HG02943 (cell line): ENCODE measurements around the gene GRK4.
A peak's percentile ranks its signal among the peaks of the same experiment; 100 is the strongest.
"Not testable (repeated sequence)": the region's sequence is repeated elsewhere in the genome, so short reads cannot be mapped to it uniquely, and the experiment has no call there.

ENCODE experiments used
- ATAC-seq: cut with Tn5 transposase; IDR thresholded peaks from one replicate; pipeline ENCODE4 v1.9.1; 2021; ENCODE audit warnings: mild to moderate bottlenecking, low read depth, moderate library complexity; ENCODE audit not compliant: unreplicated experiment

GRK4 gene

DNA sequence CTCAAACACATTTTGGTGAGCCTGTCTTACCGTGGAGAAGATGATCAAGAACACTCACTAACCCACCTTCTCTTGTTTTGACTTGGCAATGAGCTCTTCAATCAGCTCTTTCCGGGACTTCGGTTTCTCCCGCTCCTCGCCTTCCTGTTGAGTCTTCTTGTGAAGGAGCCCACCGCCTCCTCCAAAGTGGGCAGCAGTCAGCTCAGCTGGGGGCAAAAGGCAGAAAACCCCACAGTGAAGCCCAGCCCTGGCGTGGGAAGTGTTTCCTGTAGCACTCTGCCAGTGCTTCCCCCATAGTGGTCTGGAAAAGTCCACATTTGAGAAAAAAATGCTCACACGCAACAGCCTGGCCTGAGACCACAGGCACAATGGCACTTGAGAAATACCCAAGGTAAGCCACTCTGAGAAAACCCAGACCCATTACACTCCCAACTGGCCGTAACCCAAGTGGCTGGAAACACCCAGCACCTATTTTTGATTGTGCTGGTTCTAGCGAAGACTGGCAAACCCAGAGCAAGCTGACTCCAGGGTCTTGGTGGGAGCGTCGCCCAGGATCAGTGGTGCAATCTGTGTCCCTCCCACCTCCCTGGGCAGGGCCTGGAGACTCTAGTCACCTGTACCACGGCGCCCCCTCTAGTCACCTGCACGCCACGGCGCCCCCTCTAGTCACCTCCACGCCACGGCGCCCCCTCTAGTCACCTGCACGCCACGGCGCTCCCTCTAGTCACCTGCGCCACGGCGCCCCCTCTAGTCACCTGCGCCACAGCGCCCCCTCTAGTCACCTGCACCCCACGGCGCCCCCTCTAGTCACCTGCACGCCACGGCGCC lies 8.8 kb upstream of the GRK4 start:
- no peak for ATAC-seq

DNA sequence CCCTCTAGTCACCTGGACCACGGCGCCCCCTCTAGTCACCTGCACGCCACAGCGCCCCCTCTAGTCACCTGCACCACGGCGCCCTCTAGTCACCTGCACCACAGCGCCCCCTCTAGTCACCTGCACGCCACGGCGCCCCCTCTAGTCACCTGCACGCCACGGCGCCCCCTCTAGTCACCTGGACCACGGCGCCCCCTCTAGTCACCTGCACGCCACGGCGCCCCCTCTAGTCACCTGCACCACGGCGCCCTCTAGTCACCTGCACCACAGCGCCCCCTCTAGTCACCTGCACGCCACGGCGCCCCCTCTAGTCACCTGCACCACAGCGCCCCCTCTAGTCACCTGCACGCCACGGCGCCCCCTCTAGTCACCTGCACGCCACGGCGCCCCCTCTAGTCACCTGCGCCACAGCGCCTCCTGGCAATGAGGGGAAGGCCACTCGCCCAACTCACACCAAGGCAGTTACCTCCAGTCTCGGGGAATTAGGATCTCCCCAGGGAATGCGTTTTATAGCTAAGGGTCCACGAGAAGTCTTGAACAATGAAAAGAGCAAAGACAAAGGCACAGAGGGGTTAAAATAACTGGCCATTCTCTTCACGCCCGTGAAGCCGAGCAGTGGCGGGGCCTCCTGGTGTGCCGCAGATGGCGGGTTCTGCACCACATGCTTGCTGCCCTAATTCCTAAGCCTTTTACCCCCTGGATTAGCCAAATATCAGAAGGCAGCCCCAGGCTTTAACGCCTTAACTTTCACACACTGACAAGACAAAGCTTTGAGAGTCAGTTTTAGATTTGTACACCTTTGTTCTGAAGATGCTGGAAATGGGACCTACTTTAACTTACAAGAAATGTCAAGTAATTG lies 8.0 kb upstream of the GRK4 start:
- not testable (repeated sequence) for ATAC-seq

DNA sequence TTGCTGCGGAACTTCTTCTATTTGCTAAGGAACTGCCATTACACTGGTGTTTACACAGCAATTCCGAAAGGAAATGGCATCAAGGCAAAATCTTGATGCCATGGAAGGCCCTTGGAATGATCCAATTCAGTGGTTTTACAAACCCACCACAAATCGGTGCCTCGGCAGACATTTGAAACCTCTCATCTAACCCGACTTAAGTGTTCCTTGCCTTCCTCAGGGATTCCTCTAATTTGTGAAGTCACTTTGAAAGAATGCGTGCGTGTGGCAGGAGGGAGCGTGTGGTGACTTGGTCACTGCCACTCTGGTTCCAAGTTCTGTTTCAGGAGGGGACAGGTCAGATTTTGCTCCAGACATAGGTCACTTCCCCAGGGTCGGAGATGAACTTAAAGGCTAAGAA lies 4.9 kb upstream of the GRK4 start:
- no peak for ATAC-seq

DNA sequence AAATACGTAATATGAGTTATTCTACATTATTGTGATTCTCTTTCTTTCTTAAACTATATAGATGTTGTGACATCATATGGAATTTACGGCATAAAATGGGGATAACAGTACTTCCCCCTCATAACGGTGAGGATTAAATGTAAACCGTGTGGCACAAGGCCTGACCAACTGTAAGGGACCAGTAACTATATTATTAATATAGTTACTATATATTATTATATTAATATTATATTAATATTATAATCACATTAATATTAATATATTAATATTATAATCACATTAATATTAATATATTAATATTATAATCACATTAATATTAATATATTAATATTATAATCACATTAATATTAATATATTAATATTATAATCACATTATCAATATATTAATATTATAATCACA lies 2.9 kb upstream of the GRK4 start:
- not testable (repeated sequence) for ATAC-seq

DNA sequence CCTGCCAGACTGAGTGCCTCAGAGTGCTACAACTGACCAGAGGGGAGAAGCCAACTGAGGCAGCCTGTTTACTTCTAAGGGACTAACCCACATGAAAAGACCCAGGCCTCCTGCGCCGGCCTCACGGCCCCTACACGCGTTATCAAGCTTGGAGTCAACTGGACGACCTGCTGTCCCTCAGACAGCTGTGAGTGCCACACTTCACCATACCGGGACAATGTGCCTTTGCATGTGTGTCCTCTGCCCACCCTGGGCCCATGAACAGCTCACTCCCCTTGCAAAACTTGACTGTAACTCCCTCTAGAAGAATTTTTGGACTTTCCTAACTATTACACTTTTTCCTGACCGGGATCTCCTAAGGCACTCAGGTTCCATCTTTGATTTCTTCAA lies 2.0 kb upstream of the GRK4 start:
- no peak for ATAC-seq

DNA sequence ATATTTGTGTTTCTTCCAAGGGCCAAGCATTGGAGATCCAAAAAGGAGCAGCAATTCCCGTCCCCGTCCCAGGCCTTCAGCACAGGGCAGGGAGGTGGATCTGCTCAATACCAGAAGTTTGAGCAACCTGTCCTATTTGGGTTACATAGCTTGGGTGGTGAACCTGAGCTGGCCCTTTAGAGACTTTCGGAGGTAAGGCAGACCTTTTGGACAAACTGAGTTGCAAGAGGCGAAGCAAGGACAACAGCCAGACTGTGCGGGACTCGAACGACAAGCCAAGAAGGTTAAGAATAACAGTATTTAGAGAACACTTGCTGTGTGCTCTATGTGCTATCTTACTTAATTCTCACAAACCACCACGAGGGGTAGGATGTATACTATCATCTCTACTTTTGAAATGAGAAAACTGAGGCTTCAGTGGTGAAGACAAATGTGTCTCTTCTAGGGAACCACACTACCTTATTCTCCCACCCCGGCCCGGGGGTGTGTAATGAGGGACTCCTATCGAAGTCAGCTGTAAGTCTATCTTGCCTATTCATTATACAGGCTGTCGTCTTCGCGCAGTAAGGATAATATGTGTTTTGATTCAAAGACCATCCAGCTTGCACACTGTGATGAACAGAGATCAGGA lies 1.4 kb upstream of the GRK4 start:
- ATAC-seq = no peak

DNA sequence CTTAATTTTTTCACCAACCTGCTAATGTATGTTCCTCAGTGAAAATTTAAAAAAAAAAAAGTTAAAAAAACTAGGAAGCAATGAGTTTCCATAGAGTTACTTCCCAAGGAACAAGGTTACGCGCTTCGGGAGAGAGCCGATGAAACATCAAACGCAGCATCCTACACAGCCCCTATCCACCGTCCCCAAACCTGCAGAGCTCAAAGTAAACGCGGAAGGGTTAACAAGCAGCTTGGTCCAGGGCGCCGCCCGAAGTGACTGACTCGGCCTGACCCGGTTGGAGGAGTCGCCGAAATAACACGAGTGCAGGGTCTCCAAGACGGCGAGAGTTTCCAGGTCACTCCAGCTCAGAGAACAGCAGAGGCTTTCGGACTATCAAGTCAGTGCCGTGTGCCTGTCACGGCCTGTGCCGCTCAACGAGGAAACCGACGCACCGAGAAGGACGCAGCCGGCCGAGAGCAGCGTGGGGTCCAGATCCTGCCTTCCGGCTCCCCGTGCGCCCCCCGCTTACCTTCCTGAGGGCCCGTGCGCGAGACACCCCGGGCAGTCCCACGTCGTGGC lies 677 bp upstream of the GRK4 start:
- ATAC-seq = peak; percentile 37

DNA sequence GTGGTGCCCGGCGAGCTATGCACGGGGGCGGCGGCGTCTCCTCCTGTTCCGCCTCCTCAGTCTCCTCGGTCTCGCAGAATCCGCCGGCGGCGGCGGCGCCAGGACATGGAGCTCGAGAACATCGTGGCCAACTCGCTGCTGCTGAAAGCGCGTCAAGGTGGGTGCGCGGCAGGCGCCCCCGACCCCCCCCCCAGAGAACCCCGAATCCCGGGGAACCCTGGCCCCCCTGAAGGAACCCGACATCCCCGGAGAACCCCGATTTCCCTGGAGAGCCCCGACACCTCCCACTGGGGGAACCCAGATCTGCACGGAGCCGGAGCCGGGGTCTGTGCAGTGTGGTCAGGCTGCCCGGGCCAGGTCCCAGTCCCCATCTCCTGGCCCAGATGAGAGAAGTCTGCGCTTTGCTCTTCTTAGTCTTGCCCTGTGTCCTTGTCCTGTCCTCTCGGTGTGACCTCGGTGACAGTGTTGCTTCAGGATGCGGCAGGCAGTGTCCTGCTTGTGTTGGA lies 648 bp downstream of the GRK4 start:
- no peak for ATAC-seq

DNA sequence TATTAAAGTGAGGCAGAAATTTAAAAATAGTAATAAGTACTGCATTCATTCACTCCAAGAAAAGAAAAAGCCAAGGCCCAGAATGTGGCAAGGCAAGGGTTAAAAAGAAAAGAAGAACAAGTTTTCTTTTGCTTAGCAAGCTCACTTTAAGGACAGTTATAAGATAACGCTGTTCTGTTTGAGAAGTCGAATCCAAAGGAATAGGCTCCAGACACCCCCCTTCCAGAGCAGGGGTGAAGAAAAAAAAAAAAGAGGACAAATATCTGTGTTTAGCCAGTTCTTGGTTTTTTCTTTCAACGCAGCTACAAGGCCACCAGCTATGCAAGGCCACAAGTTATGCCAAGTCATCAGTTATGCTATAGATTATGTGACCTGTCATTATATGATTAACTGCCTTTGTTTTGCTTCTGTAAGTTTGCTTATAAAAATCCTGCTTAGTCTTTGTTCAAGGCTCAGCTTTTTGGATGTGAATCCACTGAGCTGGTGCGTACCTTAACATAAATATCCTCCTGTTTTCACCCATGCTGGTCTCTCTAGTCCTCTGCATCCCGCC lies 1.4 kb downstream of the GRK4 start:
- no peak for ATAC-seq

DNA sequence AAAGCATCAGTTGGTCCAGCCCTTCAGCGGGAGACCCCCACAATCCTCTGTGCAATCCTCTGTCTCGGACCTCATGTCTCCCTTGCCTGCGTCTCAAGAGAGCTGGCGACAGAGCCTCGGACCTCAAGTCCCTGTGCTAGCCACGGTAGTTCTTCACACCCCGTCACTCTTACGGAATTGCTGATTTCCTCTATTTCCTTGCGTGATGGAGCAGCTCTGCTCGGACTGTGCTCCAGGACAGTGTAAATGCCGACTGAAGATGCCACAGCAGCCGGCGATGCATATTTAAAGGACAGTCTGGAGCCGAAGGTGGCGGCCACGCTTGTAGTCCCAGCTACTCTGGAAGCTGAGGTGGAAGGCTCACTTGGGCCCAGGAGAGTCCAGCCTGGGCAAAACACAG lies 1.9 kb downstream of the GRK4 start:
- ATAC-seq = no peak

DNA sequence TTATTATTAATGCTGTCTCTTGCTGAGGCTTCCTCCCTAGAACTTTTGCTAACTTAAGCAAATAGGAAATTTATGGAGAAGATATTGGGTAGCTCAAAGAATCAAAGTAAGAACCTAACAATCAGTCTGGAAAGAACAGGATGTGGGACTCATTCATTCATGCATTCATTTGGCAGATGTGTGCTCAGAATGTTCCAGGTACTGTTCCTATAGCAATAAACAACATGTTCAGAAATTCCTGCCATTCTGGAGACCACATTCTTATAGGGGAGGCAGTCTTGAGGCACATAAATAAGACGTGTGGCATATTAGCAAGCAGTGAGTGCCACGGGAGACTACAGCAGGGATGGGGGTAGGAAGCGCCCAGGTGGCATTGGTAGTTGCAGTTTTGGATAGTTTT lies 5.0 kb downstream of the GRK4 start:
- ATAC-seq = no peak

DNA sequence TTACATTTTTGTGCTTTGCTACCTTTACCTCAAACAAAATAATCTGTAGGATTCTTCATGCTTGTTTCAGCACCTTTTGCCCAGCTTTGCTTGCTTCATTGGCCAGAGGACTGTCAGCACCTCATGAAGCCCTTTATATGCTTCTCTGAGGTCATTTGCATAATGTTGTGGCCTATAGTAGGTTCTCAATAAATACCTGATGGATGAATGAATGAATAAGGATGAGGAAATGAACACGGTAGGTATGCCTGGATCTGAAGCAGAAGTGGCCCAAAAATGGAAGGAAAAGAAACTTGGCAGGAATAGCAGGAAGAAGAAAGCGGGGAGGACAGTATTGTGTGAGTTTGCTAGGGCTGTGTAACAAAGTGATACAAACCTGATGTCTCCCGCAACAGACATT lies 7.9 kb downstream of the GRK4 start:
- no peak for ATAC-seq

DNA sequence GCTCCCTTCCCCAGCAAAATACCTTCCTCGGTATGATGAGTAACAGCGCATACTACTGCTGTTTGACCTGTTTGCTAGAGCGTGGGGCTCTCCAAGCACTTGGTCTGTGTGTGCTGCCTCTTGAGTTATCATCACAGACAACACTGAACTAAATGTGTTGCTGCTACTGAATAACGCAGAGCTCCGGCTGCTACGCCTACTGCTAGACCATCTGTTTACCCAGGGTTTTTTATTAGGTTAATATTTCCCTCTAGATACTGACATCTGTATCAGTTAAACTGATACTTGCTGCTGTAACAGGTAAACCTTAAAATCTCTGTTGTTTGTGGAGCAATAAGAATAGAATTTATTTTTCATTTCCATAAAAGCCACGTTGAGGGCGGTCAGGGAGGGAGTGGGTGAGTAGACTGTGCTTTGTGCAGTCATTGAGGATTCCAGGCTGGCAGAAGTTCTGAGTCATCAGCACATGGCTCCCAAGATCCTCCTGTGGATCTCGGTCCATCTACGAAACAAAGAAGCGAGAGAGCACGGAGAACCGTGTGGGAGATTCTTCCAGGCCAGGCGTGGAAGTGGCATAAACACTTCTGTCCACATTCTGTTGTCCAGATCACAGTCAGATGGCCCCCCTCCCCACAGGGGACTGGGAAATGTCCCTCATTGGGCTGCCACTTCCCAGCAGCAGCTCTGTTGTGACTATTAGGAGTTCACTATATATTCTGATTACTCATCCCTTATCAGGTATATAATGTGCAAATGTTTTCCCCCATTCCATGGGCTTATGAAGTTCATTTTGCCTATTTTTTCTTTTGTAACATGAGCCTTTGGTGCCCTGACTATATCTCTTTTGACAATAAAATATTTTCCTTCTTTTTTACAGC lies 14.1 kb downstream of the GRK4 start:
- ATAC-seq = no peak

DNA sequence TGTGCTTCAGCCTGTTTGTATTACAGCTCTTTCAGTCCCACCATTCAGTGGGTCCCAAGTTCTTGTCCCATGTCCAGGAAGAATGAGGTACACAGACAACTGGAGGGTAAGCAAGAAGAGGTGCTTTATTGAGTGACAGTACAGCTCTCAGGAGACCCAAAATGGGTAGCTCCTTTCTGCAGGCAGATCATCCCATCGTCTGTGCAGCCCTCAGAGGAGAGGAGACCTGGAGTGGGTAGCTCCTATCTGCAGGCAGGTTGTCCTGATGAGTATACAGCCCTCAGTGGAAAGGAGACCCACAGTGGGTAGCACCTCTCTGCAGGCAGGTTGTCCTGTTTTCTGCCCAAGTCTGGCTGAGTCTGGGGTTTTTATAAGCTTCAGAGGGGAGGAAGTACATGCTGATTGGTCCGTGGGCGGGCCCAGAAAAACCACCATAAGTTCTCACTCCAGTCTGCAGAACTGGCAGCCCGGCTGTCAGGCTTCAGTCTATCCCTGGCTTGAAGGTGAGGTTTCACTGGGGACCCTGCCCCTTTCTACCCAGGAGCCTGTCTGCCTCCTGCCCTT lies 18.0 kb downstream of the GRK4 start:
- ATAC-seq = no peak

DNA sequence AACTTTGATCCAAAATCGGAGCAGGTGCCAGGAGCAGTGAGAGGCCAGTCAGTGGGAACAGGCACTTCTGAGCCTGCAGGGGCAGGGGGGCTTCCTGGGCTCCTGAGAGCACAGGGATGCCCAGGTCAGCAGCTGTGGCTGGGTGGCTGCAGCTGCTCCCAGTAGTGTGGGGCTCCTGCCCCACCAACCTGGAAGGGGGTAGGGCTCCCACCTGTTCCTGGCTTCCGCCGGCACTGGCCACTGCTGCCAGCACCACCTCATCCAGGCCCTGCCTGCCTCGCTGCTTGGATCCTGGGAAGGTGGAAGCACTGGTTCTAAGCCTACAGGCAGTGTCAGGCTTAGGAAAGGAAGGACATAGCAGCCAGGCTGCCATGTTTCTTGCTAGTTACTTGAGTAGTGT lies 18.6 kb downstream of the GRK4 start:
- no peak for ATAC-seq

DNA sequence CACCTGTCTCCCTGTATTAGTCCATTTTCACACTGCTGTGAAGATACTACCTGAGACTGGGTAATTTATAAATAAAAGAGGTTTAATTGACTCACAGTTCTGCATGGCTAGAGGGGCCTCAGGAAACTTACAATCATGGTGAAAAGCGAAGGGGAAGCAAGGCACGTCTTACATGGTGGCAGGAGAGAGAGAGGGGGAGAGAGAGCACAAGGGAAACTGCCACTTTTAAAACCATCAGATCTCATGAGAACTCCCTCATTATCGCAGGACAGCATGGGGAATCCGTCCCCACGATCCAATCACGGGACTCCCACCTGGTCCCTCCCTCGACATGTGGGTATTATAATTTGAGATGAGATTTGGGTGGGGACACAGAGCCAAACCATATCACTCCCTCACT lies 20.3 kb downstream of the GRK4 start:
- ATAC-seq = not testable (repeated sequence)

DNA sequence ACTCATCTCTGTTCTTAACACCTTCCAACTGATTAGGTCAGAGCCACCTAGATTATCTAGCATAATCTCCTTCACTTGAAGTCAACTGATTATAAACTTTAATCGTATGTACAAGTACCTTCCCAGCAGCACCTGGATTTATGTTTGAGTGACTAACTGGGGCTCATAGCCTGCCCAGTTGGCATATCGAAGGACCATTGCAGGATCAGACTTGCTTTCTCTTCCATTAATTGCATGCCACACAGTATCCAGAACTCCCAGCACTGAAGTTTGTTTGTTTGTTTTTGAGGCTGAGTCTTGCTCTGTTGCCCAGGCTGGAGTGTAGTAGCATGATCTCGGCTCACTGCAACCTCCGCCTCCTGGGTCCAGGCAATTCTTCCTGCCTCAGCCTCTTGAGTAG lies 27.9 kb downstream of the GRK4 start:
- ATAC-seq = no peak

DNA sequence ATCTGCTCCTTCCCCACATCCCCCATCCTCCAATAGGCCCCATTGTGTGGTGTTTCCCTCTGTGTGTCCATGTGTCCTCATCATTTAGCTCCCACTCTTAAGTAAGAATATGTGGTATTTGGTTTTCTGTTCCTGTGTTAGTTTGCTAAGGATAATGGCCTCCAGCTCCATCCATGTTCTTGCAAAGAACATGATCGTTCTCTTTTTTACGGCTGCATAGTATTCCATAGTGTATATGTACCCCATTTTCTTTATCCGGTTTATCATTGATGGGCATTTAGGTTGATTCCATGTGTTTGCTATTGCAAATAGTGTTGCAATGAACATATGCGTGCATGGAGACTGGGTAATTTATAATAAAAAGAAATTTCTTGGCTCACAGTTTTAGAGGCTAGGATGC lies 31.5 kb downstream of the GRK4 start:
- no peak for ATAC-seq

DNA sequence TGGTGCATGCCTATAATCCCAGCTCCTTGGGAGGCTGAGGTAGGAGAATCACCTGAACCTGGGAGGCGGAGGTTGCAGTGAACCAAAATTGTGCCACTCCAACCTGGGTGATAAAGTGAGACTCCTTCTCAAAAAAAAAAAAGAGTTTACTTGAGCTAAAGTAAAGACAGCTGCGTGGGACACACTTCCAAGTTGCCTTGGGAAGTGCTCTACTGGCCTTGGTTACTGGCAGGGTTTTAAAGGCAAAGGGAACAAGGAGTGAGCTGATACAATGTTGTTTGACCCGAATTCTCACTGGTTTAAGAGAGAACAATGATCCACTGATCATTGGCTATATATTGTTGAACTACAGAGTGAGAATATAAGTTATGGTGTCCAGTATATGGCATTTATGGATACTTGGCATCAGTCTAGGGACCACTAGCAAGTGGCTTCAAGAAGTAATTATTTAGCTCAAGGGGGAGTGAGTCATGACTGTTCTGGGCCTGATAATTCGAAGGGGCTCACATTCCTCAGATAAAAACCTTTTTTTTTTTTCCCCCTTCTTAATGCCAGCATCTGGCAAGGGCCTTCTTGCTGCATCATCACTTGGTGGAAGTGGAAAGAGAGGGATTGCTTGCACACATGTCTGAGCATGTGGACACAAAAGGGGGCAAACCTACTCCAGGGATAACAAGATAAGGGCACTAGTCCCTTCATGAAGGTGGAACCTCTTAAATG lies 32.3 kb downstream of the GRK4 start:
- ATAC-seq = no peak
